Tibial nerve (tissue), 3 donors: Measurements from ENCODE around the gene ABR.

Source experiments
- POLR2A ChIP-seq, 2 donors: fragments of 450-650 bp; IDR thresholded peaks; one replicate each; pipeline ENCODE4 v1.6.1; 2017; ENCODE audit warnings: antibody characterized with exemption in 2 of 2, mild to moderate bottlenecking in 2 of 2, moderate library complexity in 2 of 2
- TF ChIP-seq, protein P1 (sequence below), 5 experiments: fragments of 200-600 bp in 3 of 5; fragments of 450-650 bp in 2 of 5; sonication (generic) in 3 of 5; IDR thresholded peaks; one replicate each; pipeline ENCODE4 v1.5.1; 2016 to 2019; ENCODE audit warnings: antibody characterized with exemption in 5 of 5, mild to moderate bottlenecking in 3 of 5, moderate library complexity in 2 of 5

DNA sequence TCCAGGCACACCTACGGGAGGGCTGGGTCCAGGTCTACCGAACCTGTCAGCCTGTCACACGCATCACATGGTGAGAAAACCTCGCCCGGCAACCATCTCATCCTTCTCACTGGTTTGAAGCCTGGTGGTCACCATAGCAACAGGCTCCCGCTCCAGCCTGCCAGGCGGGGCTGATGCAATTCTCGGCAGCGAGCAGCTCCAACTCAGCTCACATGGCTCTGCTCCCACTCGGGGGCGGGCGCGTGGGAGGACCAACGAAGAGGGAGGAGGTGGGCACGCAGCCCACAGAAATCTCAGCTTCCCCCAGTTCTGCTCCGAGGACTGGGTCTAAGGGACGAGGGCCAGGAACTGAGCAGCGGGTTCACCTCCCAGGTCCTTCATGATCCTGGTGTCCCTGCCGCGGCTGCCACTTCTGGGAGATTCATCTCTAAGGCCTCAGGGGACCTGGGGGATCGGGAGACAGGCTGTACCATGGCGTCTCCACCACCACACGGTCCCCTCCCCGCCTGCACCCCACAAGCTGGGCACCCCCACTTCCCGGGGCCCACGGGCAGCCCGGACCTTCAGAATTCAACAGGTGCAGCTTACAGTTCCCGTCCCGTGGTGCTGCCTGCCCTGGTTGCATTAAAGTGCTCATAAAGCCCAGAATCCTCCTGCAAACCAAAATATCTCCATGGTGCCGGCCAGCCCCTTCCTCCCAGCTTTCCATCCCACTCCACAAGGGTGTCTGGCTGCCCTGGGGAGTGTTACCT lies 25.8 kb downstream of the ABR start:
- TF ChIP-seq, protein P1, sequence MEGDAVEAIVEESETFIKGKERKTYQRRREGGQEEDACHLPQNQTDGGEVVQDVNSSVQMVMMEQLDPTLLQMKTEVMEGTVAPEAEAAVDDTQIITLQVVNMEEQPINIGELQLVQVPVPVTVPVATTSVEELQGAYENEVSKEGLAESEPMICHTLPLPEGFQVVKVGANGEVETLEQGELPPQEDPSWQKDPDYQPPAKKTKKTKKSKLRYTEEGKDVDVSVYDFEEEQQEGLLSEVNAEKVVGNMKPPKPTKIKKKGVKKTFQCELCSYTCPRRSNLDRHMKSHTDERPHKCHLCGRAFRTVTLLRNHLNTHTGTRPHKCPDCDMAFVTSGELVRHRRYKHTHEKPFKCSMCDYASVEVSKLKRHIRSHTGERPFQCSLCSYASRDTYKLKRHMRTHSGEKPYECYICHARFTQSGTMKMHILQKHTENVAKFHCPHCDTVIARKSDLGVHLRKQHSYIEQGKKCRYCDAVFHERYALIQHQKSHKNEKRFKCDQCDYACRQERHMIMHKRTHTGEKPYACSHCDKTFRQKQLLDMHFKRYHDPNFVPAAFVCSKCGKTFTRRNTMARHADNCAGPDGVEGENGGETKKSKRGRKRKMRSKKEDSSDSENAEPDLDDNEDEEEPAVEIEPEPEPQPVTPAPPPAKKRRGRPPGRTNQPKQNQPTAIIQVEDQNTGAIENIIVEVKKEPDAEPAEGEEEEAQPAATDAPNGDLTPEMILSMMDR (IDR thresholded peaks at IDR 0.05) = no peak
- no peak for TF ChIP-seq POLR2A (IDR thresholded peaks at IDR 0.05)
